ENCODE results near the gene GUCY1A2. TPM values are rescaled to one million over a fixed set of nuclear protein-coding genes. Genes with fewer than 3 reads are reported as not detected.

Gene GUCY1A2
- total and polyA plus RNA-seq, 2 donors (not counting 1 experiment from before 2014, with no cell fraction given): not detected

DNA sequence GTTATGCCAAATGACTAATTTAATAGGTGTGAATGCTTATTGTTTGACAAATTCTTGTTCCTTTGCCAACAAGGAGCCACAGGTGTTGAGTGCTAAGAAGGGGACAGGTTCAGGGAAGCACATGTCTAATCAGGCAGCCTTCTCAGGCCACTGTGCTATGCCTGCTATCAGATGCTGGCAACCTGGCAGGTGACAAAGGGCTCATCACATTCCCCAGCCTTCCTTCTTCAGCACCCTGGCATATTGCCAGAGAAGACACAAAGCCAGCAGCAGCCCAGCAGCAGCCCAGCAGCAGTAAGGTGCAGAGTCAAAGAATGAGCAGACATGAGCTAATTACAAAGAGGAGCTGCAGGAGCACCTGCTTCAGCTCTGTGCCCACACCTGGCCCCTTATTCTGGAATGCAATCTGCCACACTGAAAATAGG is 68.2 kb downstream of the GUCY1A2 start:
- H3K27ac Mint-ChIP-seq: no peak overlapping the region
- H3K27me3 Mint-ChIP-seq: no peaks in the 10 kb centered on the region
- no peak for DNase-seq
- Histone ChIP-seq H3K9ac (ENCODE audit: low read length) (no peak overlapping the region), H3K27me3 (replicated peaks in 1 of 4; ENCODE audit: control extremely low read depth in 1 of 4, control insufficient read depth in 3 of 4, insufficient read depth in 4 of 4, low read length in 3 of 4) (no peaks in the 10 kb centered on the region), H3K9me3 (ENCODE audit: control extremely low read depth in 1 of 3, control insufficient read depth in 2 of 3, insufficient read depth in 1 of 3, low read length in 2 of 3) (peaks cover 0 to 4% (median 0%) of the 10 kb centered on the region in 3 donors), H3K79me2 (ENCODE audit: control insufficient read depth, insufficient read depth, low read length) (no peaks in the 10 kb centered on the region), H3K4me3 (ENCODE audit: control extremely low read depth in 1 of 5, extremely low read depth in 1 of 5, insufficient read depth in 1 of 5, low read depth in 2 of 5, low read length in 4 of 5) (no peak overlapping the region), H3K4me1 (ENCODE audit: control insufficient read depth in 2 of 2, insufficient read depth in 2 of 2, low read length in 2 of 2) (no peaks in the 10 kb centered on the region), H3K36me3 (replicated peaks in 1 of 2; ENCODE audit: control extremely low read depth in 1 of 2, control insufficient read depth in 1 of 2, extremely low read depth in 1 of 2, insufficient read depth in 2 of 2, low read length in 1 of 2) (no peaks in the 10 kb centered on the region), H2AFZ (ENCODE audit: insufficient read depth, low read depth, low read length, poor library complexity, severe bottlenecking) (no peak overlapping the region), H3K4me2 (replicated peaks; ENCODE audit: low read depth, low read length, poor library complexity, severe bottlenecking) (no peak overlapping the region), H4K20me1 (ENCODE audit: control insufficient read depth, insufficient read depth, low read length, poor library complexity, severe bottlenecking) (no peaks in the 10 kb centered on the region), H3K27ac (ENCODE audit: low read length in 2 of 2) (no peak overlapping the region)
- H3K4me1 Mint-ChIP-seq: no peaks in the 10 kb centered on the region
- ChIA-PET POLR2A (no interaction called here), CTCF (no interaction called here)
- no peak for ATAC-seq (ENCODE audit: low read depth)
- intact Hi-C loops (cut with micrococcal nuclease): no loop called here
- peaks cover 2% of the 10 kb centered on the region for H3K9me3 Mint-ChIP-seq (ENCODE audit: insufficient read depth)
- no peak overlapping the region for H3K4me3 Mint-ChIP-seq
- TF ChIP-seq, protein P1, sequence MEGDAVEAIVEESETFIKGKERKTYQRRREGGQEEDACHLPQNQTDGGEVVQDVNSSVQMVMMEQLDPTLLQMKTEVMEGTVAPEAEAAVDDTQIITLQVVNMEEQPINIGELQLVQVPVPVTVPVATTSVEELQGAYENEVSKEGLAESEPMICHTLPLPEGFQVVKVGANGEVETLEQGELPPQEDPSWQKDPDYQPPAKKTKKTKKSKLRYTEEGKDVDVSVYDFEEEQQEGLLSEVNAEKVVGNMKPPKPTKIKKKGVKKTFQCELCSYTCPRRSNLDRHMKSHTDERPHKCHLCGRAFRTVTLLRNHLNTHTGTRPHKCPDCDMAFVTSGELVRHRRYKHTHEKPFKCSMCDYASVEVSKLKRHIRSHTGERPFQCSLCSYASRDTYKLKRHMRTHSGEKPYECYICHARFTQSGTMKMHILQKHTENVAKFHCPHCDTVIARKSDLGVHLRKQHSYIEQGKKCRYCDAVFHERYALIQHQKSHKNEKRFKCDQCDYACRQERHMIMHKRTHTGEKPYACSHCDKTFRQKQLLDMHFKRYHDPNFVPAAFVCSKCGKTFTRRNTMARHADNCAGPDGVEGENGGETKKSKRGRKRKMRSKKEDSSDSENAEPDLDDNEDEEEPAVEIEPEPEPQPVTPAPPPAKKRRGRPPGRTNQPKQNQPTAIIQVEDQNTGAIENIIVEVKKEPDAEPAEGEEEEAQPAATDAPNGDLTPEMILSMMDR (IDR thresholded peaks at IDR 0.05): no peak
- TF ChIP-seq EZH2 (IDR thresholded peaks at IDR 0.05; ENCODE audit: borderline replicate concordance, insufficient read depth, low read depth, low read length, poor library complexity, severe bottlenecking): no peak

DNA sequence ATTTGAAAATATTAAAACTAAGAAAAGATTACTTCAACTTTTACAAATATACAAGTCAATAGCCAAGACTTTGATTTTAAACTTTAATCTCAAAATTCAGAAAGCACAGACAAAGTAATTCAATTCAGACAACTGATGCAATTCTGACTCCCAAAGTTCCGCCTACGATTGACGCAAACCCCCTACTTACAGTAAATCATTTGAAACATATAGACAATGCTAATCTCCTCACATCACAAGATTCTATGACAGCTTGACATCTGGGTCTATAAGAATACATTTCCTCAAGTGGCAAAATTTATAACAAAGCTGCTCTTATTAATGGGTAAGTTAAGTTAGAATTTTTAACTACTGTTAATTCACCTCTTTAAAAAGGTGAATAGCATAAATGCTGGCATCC is 75.2 kb downstream of the GUCY1A2 start:
- no peak for TF ChIP-seq EZH2 (IDR thresholded peaks at IDR 0.05; ENCODE audit: borderline replicate concordance, insufficient read depth, low read depth, low read length, poor library complexity, severe bottlenecking)
- TF ChIP-seq, protein P1 (IDR thresholded peaks at IDR 0.05): no peak

More for the DNA sequence above, 75.2 kb downstream of the GUCY1A2 start:
- Mint-ChIP-seq H3K27ac (no peak overlapping the region), H3K9me3 (ENCODE audit: insufficient read depth) (no peaks in the 10 kb centered on the region), H3K27me3 (no peaks in the 10 kb centered on the region), H3K4me3 (no peak overlapping the region), H3K4me1 (no peaks in the 10 kb centered on the region)
- no peaks in the 10 kb centered on the region for H3K9me3 ChIP-seq (ENCODE audit: control extremely low read depth in 1 of 3, control insufficient read depth in 2 of 3, insufficient read depth in 1 of 3, low read length in 2 of 3)
- no peaks in the 10 kb centered on the region for H3K4me1 ChIP-seq (ENCODE audit: control insufficient read depth in 2 of 2, insufficient read depth in 2 of 2, low read length in 2 of 2)
- H2AFZ ChIP-seq (ENCODE audit: insufficient read depth, low read depth, low read length, poor library complexity, severe bottlenecking): no peak overlapping the region
- ChIA-PET POLR2A (no interaction called here), CTCF (no interaction called here)
- H3K27me3 ChIP-seq (replicated peaks in 1 of 4; ENCODE audit: control extremely low read depth in 1 of 4, control insufficient read depth in 3 of 4, insufficient read depth in 4 of 4, low read length in 3 of 4): no peaks in the 10 kb centered on the region
- H3K36me3 ChIP-seq (replicated peaks in 1 of 2; ENCODE audit: control extremely low read depth in 1 of 2, control insufficient read depth in 1 of 2, extremely low read depth in 1 of 2, insufficient read depth in 2 of 2, low read length in 1 of 2): no peaks in the 10 kb centered on the region
- H3K27ac ChIP-seq (ENCODE audit: low read length in 2 of 2): no peak overlapping the region
- H3K9ac ChIP-seq (ENCODE audit: low read length): no peak overlapping the region
- H4K20me1 ChIP-seq (ENCODE audit: control insufficient read depth, insufficient read depth, low read length, poor library complexity, severe bottlenecking): no peaks in the 10 kb centered on the region
- no peak overlapping the region for H3K4me2 ChIP-seq (replicated peaks; ENCODE audit: low read depth, low read length, poor library complexity, severe bottlenecking)
- DNase-seq: no peak
- H3K79me2 ChIP-seq (ENCODE audit: control insufficient read depth, insufficient read depth, low read length): no peaks in the 10 kb centered on the region
- intact Hi-C loops (cut with micrococcal nuclease): no loop called here
- H3K4me3 ChIP-seq (ENCODE audit: control extremely low read depth in 1 of 5, extremely low read depth in 1 of 5, insufficient read depth in 1 of 5, low read depth in 2 of 5, low read length in 4 of 5): no peak overlapping the region
- ATAC-seq (ENCODE audit: low read depth): no peak
- 100% methylated on average over 1 of the region's 3 CpGs for WGBS (ENCODE audit: insufficient coverage)

All from B cell (primary cell).